ENCODE data around the gene ALX4.

DNA sequence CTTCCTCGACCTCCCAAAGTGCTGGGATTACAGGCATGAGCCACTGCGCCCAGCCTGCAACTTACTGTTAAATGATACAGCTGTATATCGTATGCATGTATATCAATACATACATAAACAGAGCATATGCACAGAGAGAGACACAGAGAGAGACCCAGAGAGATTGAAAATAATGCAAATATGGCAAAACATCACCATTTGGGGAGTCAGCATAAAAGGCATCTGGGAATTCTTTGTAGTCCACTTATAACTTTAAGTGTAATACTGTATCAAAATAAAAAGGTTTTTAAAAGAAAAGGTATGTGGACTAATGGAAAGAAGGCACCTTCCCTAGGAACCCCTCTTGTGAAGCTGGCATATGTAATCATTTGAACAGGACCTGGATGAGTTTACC, 21.8 kb downstream of the ALX4 start:
- TF ChIP-seq, protein P1, sequence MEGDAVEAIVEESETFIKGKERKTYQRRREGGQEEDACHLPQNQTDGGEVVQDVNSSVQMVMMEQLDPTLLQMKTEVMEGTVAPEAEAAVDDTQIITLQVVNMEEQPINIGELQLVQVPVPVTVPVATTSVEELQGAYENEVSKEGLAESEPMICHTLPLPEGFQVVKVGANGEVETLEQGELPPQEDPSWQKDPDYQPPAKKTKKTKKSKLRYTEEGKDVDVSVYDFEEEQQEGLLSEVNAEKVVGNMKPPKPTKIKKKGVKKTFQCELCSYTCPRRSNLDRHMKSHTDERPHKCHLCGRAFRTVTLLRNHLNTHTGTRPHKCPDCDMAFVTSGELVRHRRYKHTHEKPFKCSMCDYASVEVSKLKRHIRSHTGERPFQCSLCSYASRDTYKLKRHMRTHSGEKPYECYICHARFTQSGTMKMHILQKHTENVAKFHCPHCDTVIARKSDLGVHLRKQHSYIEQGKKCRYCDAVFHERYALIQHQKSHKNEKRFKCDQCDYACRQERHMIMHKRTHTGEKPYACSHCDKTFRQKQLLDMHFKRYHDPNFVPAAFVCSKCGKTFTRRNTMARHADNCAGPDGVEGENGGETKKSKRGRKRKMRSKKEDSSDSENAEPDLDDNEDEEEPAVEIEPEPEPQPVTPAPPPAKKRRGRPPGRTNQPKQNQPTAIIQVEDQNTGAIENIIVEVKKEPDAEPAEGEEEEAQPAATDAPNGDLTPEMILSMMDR (IDR thresholded peaks at IDR 0.05), result no peak
- TF ChIP-seq POLR2A (IDR thresholded peaks at IDR 0.05), result no peak

Measured in uterus (tissue), 2 donors.